HG02759 (cell line): ENCODE measurements around the gene CT47B1.
"Not testable (repeated sequence)": the region's sequence is repeated elsewhere in the genome, so short reads cannot be mapped to it uniquely, and the experiment has no call there.

Experiments used
- ATAC-seq: cut with Tn5 transposase; IDR thresholded peaks from one replicate; pipeline ENCODE4 v1.9.1; 2021; ENCODE audit warnings: mild to moderate bottlenecking, moderate library complexity; ENCODE audit not compliant: unreplicated experiment

Gene CT47B1

GRCh38 chrX:120875766-120876165 lies at the start of gene CT47B1:
Gene CT47B1, minus strand, starts transcription at chrX:120875866. Its CDS starts 196 bp downstream, at chrX:120875670.
- ATAC-seq = not testable (repeated sequence)

DNA sequence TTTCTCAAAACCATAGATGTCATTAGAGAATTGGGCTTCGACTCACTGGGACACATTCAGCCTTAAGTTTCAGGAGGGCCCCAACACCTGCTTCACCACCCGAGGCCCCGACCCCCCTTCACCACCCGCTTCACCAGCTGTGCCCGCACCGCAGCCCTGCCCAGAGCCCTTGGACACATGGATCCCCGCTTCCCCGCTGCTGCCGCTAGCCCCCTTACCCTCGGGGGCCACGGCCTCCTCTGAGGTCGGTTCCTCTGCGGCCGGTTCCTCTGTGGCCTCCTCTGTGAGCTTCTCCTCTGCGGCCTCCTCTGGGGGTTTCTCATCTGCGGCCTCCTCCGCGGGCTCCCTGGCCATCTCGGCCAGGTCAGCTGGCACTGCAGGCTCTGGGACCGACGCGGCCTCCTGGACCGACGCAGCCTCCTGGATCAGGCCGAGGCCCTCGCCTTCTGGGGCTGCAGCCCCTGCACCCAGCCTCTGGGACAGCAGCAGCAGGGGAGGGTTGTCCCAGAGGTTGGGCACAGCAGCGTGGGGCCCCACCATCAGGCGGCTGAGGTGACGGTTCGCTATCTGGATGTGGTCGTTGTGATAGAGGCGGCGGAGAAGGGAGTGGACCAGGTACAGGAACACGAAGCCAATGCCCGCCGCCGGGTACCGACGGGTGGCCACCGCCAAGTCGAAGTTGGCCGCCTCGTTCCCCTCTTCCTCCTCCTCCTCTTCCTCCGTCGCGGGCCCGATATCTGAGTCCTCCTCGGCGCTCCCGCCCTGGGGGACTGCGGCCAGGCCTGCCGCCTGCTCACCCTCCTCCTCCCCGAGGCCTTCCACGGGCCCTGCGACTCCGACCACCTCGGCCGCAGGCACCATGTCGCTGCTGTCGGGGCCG lies 748 bp downstream of the CT47B1 start:
- no peak for ATAC-seq

GRCh38 chrX:120857240-120857639 lies 18.4 kb downstream of the CT47B1 start:
- peak; percentile 42 for ATAC-seq

DNA sequence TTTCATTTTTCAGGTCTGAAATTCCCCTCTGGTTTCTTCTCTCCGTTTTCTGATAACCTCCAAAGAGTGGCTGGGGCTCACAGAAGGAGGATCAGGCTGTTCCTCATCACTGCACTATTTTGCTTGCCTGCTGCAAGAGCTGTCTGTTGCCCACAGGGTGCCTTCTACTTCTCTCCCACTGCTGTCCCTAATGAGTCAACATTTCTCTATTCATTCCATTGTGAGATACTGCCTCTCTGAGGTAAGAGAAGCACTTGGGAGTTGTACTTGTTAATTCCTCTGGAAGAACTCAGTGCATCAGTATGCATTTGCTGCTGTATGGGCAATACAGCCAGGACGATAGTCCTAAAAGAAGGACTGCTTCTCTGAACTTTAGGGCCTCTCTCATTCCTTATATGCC lies 34.8 kb downstream of the CT47B1 start:
- no peak for ATAC-seq

- ATAC-seq = no peak
Measured at GRCh38 chrX:120839491-120839890, 36.2 kb downstream of the CT47B1 start.

DNA sequence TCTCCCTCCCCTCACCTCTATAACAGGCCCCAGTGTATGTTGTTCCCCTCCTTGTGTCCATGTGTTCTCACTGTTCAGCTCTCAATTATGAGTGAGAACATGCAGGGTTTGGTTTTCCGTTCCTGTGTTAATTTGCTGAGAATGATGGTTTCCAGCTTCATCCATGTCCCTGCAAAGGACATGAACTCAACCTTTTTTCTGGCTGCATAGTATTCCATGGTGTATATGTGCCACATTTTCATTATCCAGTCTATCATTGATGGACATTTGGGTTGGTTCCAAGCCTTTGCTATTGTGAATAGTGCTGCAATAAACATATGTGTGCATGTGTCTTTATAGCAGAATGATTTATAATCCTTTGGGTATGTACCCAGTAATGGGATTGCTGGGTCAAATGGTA lies 48.5 kb downstream of the CT47B1 start:
- not testable (repeated sequence) for ATAC-seq

- no peak for ATAC-seq
Measured at GRCh38 chrX:120825146-120825545, 50.5 kb downstream of the CT47B1 start.

- ATAC-seq = no peak
Measured at GRCh38 chrX:120824021-120824420, 51.6 kb downstream of the CT47B1 start.

DNA sequence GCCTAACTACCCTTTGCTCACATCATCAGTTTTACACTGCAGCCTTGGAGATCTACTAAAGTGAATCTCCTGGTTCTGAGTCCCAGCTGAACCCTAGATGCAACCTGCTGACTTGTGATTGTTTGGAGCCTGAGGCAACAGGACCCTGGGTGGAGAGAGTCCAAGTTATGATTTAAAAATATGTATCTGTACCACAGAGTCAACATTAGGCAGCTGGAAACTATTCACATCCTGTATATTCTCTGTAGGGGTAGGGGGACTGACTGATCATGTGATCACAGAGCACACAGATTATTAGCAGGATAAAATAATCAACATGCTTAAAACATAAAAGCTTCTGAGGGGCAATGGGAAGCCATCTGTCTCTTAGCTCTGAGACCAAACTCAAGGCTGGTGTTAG lies 52.1 kb downstream of the CT47B1 start:
- ATAC-seq = no peak
